Measurements from ENCODE around the gene CCDC191.

DNA sequence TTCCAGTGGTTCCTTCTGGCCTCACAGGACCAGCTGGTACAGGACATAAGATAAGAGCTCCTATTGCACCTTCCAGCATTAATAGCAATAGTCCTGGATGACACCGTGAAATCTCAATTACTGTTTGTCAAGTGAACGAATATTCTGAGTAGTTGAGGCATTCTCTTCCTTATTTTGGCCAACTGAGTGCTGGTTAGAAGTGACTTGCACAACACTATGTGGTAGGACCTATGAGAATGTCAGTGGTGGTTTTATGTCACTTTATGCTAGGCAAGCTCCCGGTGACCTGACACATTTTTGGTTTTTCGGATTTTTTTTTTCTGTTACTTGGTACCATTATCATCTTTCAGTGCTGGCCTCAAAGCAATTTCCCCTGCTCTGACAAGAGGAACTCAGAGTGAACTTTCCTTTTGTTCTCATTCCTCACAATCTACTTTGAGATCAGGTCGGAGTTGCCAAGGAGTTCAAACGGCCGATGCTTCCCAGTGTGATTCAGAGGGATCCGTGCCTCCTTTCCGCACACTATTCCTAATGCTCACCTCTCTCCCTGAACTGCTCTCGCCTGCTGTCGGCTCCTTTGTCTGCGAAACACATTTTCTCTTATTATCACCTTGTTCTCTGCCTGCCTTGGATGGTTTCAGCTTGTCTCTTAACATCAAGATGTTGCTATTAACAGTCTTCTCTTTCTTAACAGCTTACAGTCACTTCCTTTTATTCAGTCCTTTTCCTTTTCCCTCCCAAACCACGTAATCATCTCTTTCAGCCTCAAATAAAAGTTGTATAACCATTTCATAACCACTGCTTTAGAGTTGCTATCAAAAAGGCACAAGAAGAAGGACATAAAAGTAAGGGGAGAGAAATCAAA is 36.1 kb upstream of the CCDC191 start:
- TF ChIP-seq, protein P1, sequence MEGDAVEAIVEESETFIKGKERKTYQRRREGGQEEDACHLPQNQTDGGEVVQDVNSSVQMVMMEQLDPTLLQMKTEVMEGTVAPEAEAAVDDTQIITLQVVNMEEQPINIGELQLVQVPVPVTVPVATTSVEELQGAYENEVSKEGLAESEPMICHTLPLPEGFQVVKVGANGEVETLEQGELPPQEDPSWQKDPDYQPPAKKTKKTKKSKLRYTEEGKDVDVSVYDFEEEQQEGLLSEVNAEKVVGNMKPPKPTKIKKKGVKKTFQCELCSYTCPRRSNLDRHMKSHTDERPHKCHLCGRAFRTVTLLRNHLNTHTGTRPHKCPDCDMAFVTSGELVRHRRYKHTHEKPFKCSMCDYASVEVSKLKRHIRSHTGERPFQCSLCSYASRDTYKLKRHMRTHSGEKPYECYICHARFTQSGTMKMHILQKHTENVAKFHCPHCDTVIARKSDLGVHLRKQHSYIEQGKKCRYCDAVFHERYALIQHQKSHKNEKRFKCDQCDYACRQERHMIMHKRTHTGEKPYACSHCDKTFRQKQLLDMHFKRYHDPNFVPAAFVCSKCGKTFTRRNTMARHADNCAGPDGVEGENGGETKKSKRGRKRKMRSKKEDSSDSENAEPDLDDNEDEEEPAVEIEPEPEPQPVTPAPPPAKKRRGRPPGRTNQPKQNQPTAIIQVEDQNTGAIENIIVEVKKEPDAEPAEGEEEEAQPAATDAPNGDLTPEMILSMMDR (IDR thresholded peaks at IDR 0.05) = no peak
- TF ChIP-seq EP300 (IDR thresholded peaks at IDR 0.05) = no peak

Data from esophagus muscularis mucosa (tissue), 3 donors.